Neural cell (in vitro differentiated cells): ENCODE data around the gene DPP10.

Experiments used
- EP300 ChIP-seq: fragments of 450-650 bp; conservative IDR thresholded peaks from 2 replicates; pipeline ENCODE4 v1.6.1; 2014; ENCODE audit warnings: antibody characterized with exemption, mild to moderate bottlenecking, moderate library complexity; ENCODE audit not compliant: poor library complexity, severe bottlenecking
- EZH2 ChIP-seq: fragments of 200-600, 300-800 bp; shearing (Covaris generic), sonication (generic); IDR thresholded peaks from 2 replicates; pipeline ENCODE4 v1.6.1; 2014; ENCODE audit warnings: antibody characterized with exemption, low read length, borderline replicate concordance, mild to moderate bottlenecking; ENCODE audit not compliant: insufficient read depth, poor library complexity, severe bottlenecking
- MXI1 ChIP-seq: fragments of 450-650 bp; conservative IDR thresholded peaks from 2 replicates; pipeline ENCODE4 v1.6.1; 2014; ENCODE audit warnings: antibody characterized with exemption, mild to moderate bottlenecking; ENCODE audit not compliant: poor library complexity, severe bottlenecking
- POLR2AphosphoS5 ChIP-seq: IDR thresholded peaks from 2 replicates; pipeline ENCODE4 v1.6.1; 2012
- RAD21 ChIP-seq: fragments of 450-650 bp; conservative IDR thresholded peaks from 2 replicates; pipeline ENCODE4 v1.6.1; 2014; ENCODE audit warnings: antibody characterized with exemption, mild to moderate bottlenecking, moderate library complexity
- SMC3 ChIP-seq: fragments of 450-650 bp; conservative IDR thresholded peaks from 2 replicates; pipeline ENCODE4 v1.6.1; 2014; ENCODE audit warnings: antibody characterized with exemption, mild to moderate bottlenecking, moderate library complexity; ENCODE audit not compliant: poor library complexity
- TAF1 ChIP-seq: IDR thresholded peaks from 2 replicates; pipeline ENCODE4 v1.6.1; 2012; ENCODE audit warnings: low read depth
- TF ChIP-seq, protein P1 (sequence below): fragments of 450-650 bp; IDR thresholded peaks from 2 replicates; pipeline ENCODE4 v1.5.1; 2014; ENCODE audit warnings: antibody characterized with exemption, mild to moderate bottlenecking, moderate library complexity; ENCODE audit not compliant: poor library complexity, severe bottlenecking
- TF ChIP-seq, protein P2 (sequence below): IDR thresholded peaks from 2 replicates; pipeline ENCODE4 v1.6.1; 2012; ENCODE audit warnings: borderline replicate concordance

DNA sequence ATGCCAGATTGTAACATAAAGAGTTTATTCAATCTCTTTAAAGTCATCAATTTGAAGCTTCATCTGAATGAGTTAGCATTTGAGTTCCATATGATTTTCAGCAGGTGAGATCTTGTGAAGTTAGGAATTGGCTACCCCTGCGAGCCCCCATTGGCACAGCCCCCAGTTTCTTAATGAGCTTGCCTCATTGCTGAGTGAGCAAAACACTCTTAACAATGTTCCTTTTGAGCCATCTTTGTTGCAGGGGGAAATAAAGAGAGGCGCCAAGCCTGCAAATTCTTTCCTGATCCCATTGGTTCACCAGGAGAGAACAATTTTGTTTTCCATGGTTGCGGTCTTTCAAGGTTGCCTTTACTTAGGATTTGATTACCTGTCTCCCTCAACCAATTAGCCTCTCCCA lies 18.7 kb downstream of the DPP10 start:
- TF ChIP-seq RAD21 (no peak), TAF1 (no peak), POLR2AphosphoS5 (no peak), SMC3 (no peak), EZH2 (no peak), MXI1 (no peak), EP300 (no peak)
- TF ChIP-seq, protein P1, sequence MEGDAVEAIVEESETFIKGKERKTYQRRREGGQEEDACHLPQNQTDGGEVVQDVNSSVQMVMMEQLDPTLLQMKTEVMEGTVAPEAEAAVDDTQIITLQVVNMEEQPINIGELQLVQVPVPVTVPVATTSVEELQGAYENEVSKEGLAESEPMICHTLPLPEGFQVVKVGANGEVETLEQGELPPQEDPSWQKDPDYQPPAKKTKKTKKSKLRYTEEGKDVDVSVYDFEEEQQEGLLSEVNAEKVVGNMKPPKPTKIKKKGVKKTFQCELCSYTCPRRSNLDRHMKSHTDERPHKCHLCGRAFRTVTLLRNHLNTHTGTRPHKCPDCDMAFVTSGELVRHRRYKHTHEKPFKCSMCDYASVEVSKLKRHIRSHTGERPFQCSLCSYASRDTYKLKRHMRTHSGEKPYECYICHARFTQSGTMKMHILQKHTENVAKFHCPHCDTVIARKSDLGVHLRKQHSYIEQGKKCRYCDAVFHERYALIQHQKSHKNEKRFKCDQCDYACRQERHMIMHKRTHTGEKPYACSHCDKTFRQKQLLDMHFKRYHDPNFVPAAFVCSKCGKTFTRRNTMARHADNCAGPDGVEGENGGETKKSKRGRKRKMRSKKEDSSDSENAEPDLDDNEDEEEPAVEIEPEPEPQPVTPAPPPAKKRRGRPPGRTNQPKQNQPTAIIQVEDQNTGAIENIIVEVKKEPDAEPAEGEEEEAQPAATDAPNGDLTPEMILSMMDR: no peak
- TF ChIP-seq, protein P2, sequence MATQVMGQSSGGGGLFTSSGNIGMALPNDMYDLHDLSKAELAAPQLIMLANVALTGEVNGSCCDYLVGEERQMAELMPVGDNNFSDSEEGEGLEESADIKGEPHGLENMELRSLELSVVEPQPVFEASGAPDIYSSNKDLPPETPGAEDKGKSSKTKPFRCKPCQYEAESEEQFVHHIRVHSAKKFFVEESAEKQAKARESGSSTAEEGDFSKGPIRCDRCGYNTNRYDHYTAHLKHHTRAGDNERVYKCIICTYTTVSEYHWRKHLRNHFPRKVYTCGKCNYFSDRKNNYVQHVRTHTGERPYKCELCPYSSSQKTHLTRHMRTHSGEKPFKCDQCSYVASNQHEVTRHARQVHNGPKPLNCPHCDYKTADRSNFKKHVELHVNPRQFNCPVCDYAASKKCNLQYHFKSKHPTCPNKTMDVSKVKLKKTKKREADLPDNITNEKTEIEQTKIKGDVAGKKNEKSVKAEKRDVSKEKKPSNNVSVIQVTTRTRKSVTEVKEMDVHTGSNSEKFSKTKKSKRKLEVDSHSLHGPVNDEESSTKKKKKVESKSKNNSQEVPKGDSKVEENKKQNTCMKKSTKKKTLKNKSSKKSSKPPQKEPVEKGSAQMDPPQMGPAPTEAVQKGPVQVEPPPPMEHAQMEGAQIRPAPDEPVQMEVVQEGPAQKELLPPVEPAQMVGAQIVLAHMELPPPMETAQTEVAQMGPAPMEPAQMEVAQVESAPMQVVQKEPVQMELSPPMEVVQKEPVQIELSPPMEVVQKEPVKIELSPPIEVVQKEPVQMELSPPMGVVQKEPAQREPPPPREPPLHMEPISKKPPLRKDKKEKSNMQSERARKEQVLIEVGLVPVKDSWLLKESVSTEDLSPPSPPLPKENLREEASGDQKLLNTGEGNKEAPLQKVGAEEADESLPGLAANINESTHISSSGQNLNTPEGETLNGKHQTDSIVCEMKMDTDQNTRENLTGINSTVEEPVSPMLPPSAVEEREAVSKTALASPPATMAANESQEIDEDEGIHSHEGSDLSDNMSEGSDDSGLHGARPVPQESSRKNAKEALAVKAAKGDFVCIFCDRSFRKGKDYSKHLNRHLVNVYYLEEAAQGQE: no peak
